ENCODE data around the gene ADGRE2. TPM values are rescaled to one million over a fixed set of nuclear protein-coding genes. Genes with fewer than 3 reads are reported as not detected.
"Not testable (repeated sequence)": the region's sequence is repeated elsewhere in the genome, so short reads cannot be mapped to it uniquely, and the experiment has no call there.

Gene ADGRE2
- total RNA-seq, 1 donor from 2014 or later: 1.1 TPM

DNA sequence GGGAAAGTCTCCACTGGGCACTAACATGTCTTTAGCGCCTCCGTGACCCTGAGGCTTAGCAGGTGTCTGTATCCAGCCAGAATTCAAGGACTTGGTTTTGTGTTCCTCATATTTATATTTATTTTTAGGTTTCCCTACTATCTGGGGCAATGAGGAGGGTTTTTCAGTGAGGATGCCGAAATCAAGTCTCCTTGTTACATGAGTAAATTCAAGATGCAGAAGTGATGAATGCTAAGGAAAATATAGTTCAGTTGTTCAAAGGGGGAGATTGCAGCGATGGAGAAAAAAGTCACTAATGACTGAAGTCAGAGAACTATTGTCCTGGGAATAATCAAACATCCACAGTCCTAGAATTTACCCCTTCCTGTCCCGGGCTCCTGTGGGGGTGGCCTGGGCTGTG lies 791 bp upstream of the ADGRE2 start:
- no peak overlapping the region for H3K27ac Mint-ChIP-seq
- H3K4me1 Mint-ChIP-seq (ENCODE audit: unreplicated experiment): no peaks in the 10 kb centered on the region
- H3K27me3 Mint-ChIP-seq: peaks cover 6% of the 10 kb centered on the region
- DNase-seq (ENCODE audit: extremely low spot score, unreplicated experiment): no peak
- no peak overlapping the region for H3K4me3 Mint-ChIP-seq
- no peaks in the 10 kb centered on the region for H3K36me3 Mint-ChIP-seq
- no peak for TF ChIP-seq CTCF (conservative IDR thresholded peaks at IDR 0.05)
- no peaks in the 10 kb centered on the region for H3K9me3 Mint-ChIP-seq

DNA sequence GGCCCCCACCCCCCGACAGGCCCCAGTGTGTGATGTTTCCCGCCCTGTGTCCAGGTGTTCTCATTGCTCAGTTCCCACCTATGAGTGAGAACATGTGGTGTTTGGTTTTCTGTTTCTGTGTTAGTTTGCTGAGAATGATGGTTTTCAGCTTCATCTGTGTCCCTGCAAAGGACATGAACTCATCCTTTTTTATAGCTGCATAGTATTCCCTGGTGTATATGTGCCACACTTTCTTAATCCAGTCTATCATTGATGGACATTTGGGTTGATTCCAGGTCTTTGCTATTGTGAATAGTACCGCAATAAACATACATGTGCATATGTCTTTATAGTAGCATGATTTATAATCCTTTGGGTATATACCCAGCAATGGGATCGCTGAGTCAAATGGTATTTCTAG lies 715 bp downstream of the ADGRE2 start:
- H3K27me3 Mint-ChIP-seq; H3K36me3 Mint-ChIP-seq; H3K4me1 Mint-ChIP-seq (ENCODE audit: unreplicated experiment); DNase-seq (ENCODE audit: extremely low spot score, unreplicated experiment); H3K9me3 Mint-ChIP-seq; H3K4me3 Mint-ChIP-seq: not testable (repeated sequence)
- peak overlapping the region; percentile 86 for H3K27ac Mint-ChIP-seq

DNA sequence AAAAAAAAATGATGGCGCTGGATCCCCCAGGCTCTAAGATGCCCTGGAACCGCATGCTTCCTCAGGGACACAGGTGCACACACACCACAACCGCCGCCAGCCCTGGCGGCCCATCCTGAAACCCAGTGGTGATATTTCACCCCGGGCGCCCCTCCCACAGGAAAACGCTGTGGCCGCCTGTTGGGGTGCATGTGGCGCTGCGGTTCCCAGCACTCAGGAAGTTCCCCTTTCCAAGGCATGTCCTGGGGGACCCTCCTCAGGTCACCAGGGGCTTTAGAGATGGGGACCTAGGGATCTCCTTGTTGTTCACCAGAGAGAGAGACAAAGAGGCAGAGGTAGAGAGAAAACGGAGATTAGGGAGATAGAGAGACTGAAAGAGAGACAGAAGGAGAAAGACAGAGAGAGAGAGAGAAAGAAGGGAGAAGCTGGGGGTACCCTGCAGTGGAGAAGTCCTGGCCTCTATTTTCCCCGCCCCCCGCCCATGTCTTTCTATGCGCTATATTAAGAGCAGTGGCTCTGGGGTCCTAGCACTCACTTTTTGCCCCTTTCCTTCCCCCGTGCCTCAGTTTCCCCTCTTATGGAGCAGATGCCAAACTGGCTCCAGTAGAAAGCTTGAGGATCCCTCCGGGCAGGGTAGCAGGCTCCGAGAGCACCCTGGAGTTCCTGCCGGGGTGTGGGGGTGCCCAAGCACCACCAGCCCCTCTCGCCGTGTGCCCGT lies 2.3 kb downstream of the ADGRE2 start:
- Mint-ChIP-seq H3K4me3 (peak overlapping the region; percentile 84), H3K4me1 (ENCODE audit: unreplicated experiment) (no peaks in the 10 kb centered on the region), H3K27ac (peak overlapping the region; percentile 91), H3K9me3 (no peaks in the 10 kb centered on the region), H3K27me3 (peaks cover 6% of the 10 kb centered on the region), H3K36me3 (no peaks in the 10 kb centered on the region)
- no peak for TF ChIP-seq CTCF (conservative IDR thresholded peaks at IDR 0.05)
- DNase-seq (ENCODE audit: extremely low spot score, unreplicated experiment): no peak

DNA sequence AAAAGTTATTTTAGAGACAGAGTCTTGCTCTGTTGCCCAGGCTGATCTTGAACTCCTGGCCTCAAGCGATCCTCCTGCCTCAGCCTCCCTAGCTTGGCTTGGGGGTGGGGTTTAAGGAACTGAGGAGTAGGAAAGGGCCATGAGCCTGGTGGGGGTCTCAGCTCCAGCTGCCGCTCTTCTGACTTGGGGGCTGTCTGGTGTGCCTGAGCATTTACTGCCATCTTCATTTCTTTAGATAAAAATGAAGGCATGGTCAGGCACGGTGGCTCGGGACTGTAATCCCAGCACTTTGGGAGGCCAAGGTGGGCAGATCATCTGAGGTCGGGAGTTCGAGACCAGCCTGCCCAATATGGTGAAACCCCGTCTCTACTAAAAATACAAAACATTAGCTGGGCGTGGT lies 3.0 kb downstream of the ADGRE2 start:
- not testable (repeated sequence) for H3K4me1 Mint-ChIP-seq (ENCODE audit: unreplicated experiment)
- peak; percentile 25 for DNase-seq (ENCODE audit: extremely low spot score, unreplicated experiment)

DNA sequence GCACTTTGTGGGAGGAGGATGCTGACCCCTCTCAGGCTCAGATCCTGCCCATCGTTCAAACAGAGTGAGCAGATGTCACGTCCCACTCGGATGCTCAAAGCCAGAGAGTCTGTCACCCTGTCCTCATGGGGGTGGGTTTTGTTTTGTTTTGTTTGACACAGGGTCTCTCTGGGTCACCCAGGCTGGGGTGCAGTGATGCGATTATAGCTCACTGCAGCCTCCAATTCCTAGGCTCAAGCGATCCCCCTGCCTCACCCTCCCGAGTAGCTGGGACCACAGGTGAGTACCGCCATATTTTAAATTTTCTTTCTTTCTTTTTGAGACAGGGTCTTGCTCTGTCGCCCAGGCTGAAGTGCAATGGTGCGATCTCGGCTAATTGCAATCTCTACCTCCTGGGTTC lies 4.0 kb downstream of the ADGRE2 start:
- no peak overlapping the region for H3K4me3 Mint-ChIP-seq
- no peaks in the 10 kb centered on the region for H3K9me3 Mint-ChIP-seq
- peaks cover 6% of the 10 kb centered on the region for H3K27me3 Mint-ChIP-seq
- H3K4me1 Mint-ChIP-seq (ENCODE audit: unreplicated experiment): no peaks in the 10 kb centered on the region
- TF ChIP-seq CTCF (conservative IDR thresholded peaks at IDR 0.05): no peak
- no peaks in the 10 kb centered on the region for H3K36me3 Mint-ChIP-seq
- DNase-seq (ENCODE audit: extremely low spot score, unreplicated experiment): no peak
- H3K27ac Mint-ChIP-seq: no peak overlapping the region

More for the DNA sequence above, 3.0 kb downstream of the ADGRE2 start:
- H3K36me3 Mint-ChIP-seq, H3K27me3 Mint-ChIP-seq, H3K9me3 Mint-ChIP-seq, H3K27ac Mint-ChIP-seq: not testable (repeated sequence)
- peak overlapping the region; percentile 39 for H3K4me3 Mint-ChIP-seq

GRCh38 chr19:14773722-14774121 lies 4.6 kb downstream of the ADGRE2 start:
- not testable (repeated sequence) for H3K27ac Mint-ChIP-seq; H3K27me3 Mint-ChIP-seq; H3K36me3 Mint-ChIP-seq; H3K4me1 Mint-ChIP-seq (ENCODE audit: unreplicated experiment); H3K4me3 Mint-ChIP-seq; DNase-seq (ENCODE audit: extremely low spot score, unreplicated experiment); H3K9me3 Mint-ChIP-seq

GRCh38 chr19:14772995-14773394 lies 5.4 kb downstream of the ADGRE2 start:
- no peak overlapping the region for H3K27ac Mint-ChIP-seq
- DNase-seq (ENCODE audit: extremely low spot score, unreplicated experiment): no peak

More at GRCh38 chr19:14772995-14773394, 5.4 kb downstream of the ADGRE2 start:
- no peaks in the 10 kb centered on the region for H3K36me3 Mint-ChIP-seq
- H3K4me1 Mint-ChIP-seq (ENCODE audit: unreplicated experiment): no peaks in the 10 kb centered on the region
- peaks cover 6% of the 10 kb centered on the region for H3K27me3 Mint-ChIP-seq
- no peaks in the 10 kb centered on the region for H3K9me3 Mint-ChIP-seq
- no peak overlapping the region for H3K4me3 Mint-ChIP-seq
- TF ChIP-seq CTCF (conservative IDR thresholded peaks at IDR 0.05): no peak
